ENCODE measurements around the gene TRIM39.

DNA sequence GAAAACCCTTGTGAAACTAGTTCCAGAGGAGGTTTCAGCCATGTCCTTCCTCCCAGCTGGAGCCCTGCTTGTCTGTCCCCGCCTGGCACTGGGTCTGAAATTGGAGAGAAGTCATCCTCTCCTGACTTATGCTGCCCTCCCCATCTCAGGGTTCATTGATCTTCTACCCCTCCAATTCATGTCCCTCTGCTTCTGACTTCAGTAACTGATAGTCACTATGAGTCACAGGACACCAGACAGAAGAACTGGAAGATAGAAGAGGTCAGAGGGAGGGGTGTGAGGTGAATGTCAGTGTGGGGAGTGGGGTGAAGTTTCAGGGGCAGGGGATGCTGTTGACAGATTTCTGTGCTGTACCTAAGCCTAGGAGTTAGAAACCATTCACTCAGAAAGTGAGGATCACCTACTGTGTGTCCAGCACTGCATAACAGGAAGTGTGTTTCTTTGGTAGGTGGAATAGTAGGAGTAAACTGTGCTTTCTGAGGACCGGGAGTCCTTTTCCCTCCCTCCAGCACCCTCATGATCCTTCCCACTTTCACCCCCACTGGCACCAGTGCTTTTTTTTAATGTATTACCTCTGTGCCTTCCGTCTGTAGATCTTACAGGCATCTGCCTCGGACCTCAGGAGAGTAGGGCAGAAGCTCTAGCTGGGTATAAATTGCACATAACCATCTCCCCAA, 17.6 kb downstream of the TRIM39 start:
- TF ChIP-seq POLR2A (IDR thresholded peaks at IDR 0.05; ENCODE audit: low read depth, low read length) (no peak), POLR2AphosphoS5 (IDR thresholded peaks at IDR 0.05; ENCODE audit: low read depth, low read length) (no peak)

All from GM12892 (cell line).